GM19351 (cell line): ENCODE results near the gene TBL3.

Source experiments
- ATAC-seq: cut with Tn5 transposase; IDR thresholded peaks from one replicate; pipeline ENCODE4 v1.9.1; 2021; ENCODE audit warnings: mild to moderate bottlenecking, moderate library complexity; ENCODE audit not compliant: unreplicated experiment

Gene TBL3

DNA sequence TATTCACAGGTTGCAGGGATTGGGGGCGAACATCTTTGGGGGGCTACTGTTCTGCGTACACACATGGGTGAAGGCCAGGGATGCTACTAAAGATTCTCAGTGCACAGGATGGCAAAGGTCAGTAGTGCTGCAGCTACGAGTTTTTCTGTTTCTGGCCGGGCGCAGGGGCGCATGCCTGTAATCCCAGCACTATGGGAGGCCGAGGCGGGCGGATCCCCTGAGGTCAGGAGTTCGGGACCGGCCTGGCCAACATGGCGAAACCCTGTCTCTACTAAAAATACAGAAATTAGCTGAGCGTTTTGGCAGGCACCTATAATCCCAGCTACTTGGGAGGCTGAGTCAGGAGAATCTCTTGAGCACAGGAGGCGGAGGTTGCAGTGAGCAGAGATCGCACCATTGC lies 41.7 kb downstream of the TBL3 start:
- ATAC-seq: no peak

GRCh38 chr16:2015117-2015946 lies 43.5 kb downstream of the TBL3 start:
- no peak for ATAC-seq

GRCh38 chr16:2015947-2016208 lies 44.0 kb downstream of the TBL3 start:
- no peak for ATAC-seq

DNA sequence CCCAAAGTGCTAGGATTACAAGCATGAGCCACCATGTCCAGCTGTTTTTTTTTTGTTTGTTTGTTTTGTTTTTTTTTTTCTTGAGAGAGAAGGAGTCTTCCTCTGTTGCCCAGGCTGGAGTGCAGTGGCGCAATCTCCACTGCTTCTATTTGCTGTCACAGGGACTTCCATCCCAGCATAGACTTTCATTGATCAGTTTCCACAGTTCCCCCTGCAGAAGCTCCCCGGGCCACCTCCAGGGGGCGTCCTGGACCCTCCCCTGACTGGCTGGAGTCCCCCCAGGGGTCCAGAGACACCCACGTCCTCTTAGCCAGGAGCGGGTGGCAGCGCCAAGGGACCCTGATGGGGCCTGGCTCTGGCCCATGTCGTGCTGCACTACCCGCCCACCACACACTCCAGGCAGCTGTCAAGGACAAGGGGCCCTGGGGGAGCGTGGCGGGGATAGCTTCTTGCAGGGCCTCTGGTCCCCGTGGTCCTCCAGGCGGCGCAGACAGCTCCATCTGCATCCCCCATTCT lies 44.6 kb downstream of the TBL3 start:
- no peak for ATAC-seq

DNA sequence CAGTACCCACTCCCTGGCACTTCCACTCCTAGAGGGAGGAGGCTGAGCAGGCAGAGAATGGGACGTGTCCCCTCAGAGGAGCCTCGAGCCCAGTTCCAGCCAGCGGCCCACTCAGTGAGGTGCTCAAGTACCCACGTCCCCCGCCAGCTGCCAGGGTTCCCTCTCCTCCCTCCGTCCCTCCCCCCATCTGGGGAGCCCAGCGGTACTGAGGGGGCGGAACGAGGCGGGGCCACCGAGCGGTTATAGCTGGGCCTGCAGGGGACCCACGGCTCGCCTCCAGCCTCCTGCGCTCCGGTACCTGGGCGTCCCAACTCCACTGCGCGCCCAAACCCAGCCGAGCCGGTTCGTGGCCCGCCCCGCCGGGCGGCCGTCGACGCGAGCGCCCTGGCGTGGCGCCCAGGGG lies 47.7 kb downstream of the TBL3 start, which contains the start of gene NPW:
Gene NPW (plus strand): TSS at position 268 of the 403 bp plus-strand sequence.
- no peak for ATAC-seq

GRCh38 chr16:2019921-2020831 lies 48.3 kb downstream of the TBL3 start:
- no peak for ATAC-seq

- ATAC-seq: peak; percentile 22
Observed at GRCh38 chr16:2022723-2023091, 50.9 kb downstream of the TBL3 start.

DNA sequence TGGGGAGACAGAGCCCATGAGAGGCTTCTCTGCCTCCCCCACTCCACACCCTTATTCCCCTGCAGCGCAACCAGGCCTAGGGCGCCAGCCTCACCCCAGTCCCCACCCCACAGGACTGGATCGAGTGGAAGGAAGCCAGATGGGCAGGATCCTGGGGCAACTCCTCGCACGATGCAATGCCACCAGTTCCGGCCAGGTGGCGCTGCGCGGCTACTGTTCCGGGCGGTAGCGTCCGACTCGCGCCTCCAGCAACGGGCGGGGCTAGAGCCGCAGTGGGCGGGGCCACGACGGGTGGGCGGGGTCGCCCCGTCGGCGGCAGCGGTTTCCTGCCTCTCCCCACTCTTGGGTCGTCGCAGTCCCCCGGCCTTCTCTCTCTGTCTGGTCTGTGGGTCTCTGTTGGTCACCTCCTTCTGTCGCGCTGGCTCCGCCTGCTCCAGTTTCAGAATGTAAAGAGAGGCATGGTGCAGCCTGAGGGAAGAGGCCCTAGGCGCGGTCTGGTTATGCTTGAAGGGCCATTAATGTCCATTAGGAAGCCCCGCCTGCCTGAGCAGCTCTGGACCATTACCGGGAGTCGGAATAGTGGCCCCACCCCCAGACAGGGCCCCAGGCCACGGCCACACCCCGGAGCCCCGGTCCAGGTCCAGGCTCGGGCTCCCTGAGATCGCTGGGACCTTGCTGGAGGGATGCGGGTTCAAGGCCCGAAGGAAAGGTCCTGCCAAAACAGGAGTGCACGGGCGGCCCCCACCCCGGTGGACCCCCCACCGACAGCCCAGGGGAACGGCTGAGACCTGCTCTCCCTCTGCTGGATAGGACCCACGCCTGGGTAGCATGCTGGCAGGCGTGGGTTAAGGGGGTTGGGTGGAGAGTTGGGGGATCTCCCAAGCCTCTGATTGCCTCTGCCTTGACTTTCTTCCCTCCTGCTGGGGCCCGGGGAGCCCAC lies 51.5 kb downstream of the TBL3 start:
- ATAC-seq: peak; percentile 61

GRCh38 chr16:2024032-2024420 lies 52.2 kb downstream of the TBL3 start:
- no peak for ATAC-seq

GRCh38 chr16:2025251-2025650 lies 53.4 kb downstream of the TBL3 start:
- no peak for ATAC-seq

GRCh38 chr16:2025878-2026460 lies 54.1 kb downstream of the TBL3 start:
- ATAC-seq: no peak

GRCh38 chr16:2026461-2027023 lies 54.7 kb downstream of the TBL3 start, which contains the start of gene NHERF2:
Gene NHERF2 (plus strand): TSS chr16:2026902. CDS start chr16:2027006, 104 bp downstream.
- no peak for ATAC-seq

GRCh38 chr16:2027024-2028010 lies 55.5 kb downstream of the TBL3 start:
- ATAC-seq: no peak

- no peak for ATAC-seq
Observed at GRCh38 chr16:2028146-2028545, 56.3 kb downstream of the TBL3 start.

DNA sequence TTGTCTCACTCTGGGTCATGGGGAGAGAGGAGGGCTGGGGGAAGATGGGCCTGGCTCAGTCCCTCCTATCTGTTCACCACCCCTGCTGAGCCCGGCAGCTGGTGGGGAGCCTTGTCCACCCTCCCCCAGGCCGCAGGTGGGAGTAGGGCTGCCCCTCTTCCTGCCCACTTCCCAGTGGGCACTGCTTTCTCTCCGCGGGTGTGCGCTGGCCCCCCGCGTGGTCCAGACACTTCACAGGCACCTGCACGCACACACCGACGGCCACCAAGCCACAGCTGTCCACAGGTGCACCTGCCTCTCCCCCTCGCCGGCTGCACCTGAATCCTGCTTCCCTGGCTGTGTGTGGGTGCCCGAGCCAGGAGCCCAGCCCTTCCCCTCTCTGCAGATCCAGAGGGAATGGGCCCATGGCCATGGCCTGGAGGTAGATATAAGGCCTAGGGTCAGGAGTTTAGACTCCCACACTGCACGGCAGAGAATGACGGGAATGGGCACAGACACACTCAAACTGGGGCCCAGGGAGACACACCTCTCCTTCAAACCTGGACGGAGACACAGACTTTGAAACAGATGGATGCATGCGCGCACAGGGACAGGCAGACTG lies 56.9 kb downstream of the TBL3 start:
- ATAC-seq: no peak

GRCh38 chr16:2029350-2029749 lies 57.5 kb downstream of the TBL3 start:
- no peak for ATAC-seq

GRCh38 chr16:2030036-2030435 lies 58.2 kb downstream of the TBL3 start:
- no peak for ATAC-seq

- no peak for ATAC-seq
Observed at GRCh38 chr16:2031081-2031577, 59.3 kb downstream of the TBL3 start.
